Effector CD8-positive, alpha-beta T cell (primary cell): ENCODE results near the gene CRYBG1.

Experiments
- DNase-seq: peaks from one replicate; lab custom pipeline; 2025; lab: John Stamatoyannopoulos, UW

Gene CRYBG1

GRCh38 chr6:106426250-106426970 is 65.9 kb downstream of the CRYBG1 start:
- no peak for DNase-seq

GRCh38 chr6:106430466-106430865 is 69.9 kb downstream of the CRYBG1 start:
- no peak for DNase-seq

DNA sequence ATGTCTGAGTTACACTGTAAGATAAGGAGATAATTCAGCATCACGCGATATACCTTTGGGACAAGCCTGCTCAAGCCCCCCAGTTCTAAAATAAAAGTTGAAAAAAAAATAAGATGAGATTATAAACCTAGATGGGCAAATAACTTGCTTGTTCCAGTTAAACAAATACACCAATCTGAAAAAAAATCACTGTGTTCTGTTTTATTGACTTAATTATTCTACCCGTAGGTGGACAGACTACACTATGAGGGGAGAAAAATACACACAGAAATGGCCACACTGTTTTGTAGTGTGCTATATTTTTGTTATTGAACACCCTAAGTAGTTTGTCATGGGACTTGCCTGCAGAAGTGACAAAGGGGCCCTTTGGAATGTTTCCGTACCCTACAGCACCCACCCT is 70.9 kb downstream of the CRYBG1 start:
- no peak for DNase-seq

DNA sequence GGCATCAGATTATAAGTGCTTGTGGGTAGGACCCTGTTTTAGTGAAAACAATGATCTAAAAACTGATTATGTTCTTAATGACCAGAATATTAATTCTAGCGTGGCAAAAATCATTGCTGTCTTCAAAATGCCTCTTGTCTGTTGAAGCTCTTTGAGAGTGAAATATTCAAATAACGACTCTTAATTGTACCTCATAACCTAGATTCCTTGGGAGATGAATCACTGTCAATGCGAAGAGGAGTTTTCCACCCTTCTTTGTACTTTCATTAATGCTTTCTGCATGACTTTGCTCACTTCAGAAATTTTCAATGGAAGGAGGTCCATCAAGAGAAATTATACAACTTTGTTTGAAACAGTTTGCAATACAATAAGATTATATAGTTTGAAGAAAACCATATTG is 71.5 kb downstream of the CRYBG1 start:
- no peak for DNase-seq

DNA sequence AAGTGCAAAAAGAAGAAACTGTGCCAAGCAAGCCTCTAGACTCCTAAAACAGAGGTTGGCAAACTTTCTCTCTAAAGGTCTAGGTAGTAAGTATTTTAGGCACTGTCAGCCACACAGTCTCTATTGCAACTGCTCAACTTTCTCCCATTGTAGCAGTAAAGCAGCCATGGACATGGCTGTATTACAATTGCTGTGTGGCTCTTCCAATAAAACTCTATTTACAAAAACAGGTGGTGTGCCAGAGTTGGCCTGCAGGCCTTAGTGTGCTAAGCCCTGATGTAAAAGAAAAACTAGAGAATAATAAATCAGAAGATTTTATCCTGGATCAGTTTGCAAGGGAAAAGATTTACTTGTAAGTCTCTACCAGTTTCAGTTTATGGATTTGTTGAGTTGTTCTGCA is 74.0 kb downstream of the CRYBG1 start:
- no peak for DNase-seq

GRCh38 chr6:106439459-106439858 is 78.9 kb downstream of the CRYBG1 start:
- DNase-seq, result no peak

DNA sequence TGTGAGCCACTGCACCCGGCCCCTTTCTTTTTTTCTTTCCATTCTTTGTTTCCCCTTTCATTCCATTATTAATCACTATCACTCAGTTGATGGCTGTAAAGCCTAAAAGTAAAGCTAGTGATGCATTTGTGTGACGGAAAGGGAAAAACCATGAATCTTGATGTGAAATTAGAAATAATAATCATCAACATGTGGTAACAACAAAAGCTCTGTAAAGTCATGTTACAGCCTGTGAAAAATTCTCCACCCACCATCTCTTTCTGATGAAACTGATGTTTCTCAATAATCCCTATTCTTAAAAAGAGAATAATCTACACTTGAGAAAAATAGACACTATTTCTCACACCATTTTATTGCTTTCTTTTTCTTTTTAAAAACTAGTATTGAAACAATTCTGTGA is 80.0 kb downstream of the CRYBG1 start:
- no peak for DNase-seq

GRCh38 chr6:106442395-106442794 is 81.9 kb downstream of the CRYBG1 start:
- DNase-seq, result no peak

- no peak for DNase-seq
These were observed 84.4 kb downstream of the CRYBG1 start for GRCh38 chr6:106444777-106445507.

DNA sequence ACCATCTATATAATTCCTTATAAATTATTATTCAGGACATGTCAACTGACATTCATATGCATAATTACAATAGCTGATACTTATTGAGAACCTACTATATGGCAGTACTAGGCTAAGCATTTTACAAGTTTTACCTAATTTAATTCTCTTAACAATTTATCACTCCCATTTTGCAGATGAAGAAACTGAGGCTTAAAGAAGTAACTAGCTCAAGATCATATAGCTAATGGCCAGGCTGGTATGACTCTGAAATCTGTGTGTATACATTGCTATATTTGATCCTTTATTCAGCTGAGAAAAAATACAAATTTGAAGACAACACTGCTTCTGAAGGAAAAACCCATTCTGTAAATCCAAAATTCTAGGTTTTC is 85.0 kb downstream of the CRYBG1 start:
- no peak for DNase-seq

DNA sequence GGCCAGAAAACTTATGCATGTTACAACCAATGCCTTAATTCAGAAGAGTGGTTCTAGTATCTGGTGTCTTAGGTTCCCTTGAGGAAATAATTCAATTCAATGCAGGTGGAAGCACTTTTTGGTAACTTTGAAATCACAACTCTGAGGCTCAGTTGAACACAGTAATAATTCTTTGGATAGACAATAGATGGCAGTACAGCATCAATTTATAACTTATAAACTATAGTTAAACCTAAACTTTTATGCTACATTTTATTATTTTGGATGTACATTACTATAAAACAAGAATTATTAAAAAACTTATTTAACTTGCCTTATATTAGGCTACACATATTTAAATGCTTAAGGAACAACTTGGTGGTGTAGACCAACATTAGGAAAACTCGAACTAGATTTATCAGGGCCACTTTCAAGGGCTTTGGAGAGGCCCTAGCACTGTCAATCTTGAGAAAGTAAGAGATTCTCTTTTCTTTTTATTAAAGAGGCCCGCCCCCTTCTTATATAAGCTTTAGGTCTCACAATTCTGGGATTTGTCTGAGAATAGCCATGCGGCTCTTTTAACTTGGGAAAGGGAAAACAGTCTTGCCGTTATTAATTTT is 85.9 kb downstream of the CRYBG1 start:
- no peak for DNase-seq

DNA sequence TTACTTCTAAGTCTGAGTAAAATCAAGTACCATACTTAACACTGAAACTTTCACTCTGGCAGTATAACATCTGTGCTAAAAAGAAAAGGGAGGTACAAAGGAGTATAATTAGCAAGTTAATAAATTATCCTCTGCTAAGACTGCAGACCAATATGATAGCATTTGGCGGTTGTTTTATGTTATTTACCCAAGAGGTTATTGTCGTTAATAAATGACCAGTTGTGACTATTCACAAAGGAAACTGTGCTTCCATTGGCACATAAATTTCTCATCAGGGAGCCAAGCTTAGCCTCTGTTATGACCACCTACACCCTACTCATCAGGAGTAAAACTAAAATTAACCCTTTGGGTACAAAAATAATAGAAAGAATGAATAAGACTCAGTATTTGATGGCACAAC is 86.5 kb downstream of the CRYBG1 start:
- DNase-seq, result no peak

GRCh38 chr6:106448000-106448426 is 87.5 kb downstream of the CRYBG1 start:
- no peak for DNase-seq

- DNase-seq, result no peak
These were observed 90.1 kb downstream of the CRYBG1 start for GRCh38 chr6:106450653-106451052.

- no peak for DNase-seq
These were observed 90.9 kb downstream of the CRYBG1 start for GRCh38 chr6:106451439-106451838.

DNA sequence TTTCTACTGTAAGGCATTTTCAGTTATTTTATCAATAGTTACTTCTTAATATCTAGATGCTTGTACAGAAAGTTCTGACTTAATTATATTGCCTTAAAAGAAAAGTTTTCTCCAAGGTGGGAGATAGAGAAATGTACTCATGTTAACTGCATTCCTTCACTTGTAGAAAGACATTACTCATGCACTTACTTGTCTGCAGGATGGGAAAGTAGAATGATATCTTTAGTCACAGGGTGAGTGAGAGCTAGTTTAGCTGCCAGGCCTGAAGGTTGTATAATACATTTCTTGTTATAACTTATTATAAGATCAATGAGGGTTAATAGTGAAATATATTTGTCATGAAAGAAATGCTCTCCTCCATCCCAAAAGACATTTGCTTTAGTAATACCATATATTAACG is 92.1 kb downstream of the CRYBG1 start:
- DNase-seq, result no peak

DNA sequence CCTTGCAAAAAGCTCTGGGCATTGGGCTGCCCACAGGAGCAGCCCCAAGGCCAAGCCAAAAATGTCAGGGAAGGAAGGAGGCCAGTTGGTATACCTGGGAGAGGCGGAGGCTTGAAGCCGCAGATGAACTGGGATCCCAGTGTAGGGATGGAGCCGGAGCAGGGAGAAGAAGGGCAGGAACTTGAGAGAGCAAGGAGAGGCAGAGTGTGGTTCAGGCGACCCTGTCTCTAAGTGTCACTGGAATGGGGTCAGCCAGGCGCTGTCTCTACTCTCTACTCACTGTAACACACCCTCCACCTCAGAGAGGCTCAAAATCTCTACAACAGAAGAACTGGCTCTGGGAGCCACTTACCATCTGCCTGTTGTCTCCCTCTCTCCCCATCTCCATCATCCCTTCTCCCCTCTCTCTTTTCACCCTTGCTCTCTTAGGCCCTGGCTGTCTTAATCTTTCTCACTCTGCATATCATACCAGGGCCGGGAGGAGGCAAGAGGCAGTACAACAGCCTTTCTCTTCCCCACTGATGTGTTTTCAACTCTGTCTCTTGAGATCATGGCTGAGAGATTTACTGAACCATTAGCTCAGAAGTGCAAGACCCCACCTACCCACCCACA is 93.3 kb downstream of the CRYBG1 start:
- DNase-seq, result no peak

GRCh38 chr6:106456756-106457155 is 96.2 kb downstream of the CRYBG1 start:
- DNase-seq, result no peak

DNA sequence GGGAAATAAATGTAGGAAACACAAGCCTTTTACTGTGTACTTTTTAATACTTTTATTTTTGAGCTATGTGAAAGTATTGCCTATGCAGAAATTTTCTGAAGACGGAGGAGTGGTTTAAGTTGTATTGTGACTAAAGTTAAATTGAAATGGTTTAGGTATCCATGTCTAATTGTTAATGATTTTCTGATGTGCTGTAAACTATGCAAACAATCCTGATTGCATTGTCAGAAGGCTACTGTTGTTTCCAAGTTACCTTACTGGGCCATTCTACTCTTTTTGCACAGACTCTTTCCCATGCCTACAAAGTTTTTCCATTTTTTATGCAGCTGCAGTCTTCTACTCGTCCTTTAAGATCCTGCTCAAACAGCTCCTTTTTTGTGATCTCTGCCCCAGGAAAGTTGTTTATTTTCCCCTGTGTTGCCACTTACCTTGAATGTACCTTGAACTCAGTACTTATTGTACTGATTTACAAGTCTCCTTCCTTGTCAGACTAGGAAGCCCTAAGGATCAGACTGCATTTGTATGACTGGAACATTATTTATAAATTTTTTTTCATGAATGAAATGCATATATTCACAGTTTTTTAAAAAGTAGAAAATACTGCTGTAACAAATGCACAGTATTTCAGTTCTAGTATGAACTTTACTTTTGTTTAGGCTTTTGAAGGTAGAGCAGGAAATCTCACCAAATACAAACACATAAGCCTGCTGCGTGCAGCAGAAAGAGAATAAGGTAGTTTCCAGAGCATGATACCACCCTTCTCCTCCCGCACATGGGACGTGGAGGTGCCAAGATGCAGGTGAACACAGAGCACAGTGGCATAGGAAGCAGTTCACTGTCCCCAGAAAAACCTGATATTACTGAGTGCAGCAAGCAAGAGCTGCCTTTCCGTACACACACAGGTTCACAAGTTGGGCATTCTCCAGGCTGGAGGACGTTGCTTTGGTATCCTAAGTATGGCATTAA is 97.8 kb downstream of the CRYBG1 start:
- DNase-seq, result no peak

DNA sequence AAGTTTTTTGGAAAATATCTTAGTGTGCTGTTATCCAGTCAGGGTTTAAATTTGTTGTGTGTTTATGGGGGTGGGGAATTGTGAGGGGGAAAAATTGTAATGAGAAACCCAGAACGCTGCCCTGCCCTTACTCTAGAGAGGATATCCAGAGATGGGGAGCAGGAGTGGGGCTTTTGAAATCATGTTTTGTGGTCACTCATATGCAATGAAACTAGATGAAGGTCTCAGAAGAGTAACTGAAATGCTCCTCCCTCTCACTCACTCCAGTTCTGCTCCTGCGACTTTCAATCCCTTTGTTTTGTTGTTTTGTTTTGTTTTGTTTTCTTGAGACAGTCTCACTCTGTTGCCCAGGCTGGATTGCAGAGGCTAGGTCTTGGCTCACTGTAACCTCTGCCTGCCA is 100.0 kb downstream of the CRYBG1 start:
- DNase-seq, result no peak

GRCh38 chr6:106461084-106461483 is 100.6 kb downstream of the CRYBG1 start:
- no peak for DNase-seq
